Skin of body (tissue), 2 donors: ENCODE data around the gene TGFBR2. TPM values are rescaled to one million over a fixed set of nuclear protein-coding genes. Genes with fewer than 3 reads are reported as not detected.

Source experiments
- DNase-seq: peaks from one replicate; lab custom pipeline; 2025; lab: John Stamatoyannopoulos, UW
- total RNA-seq: library from RNA; depleted of rRNA; stranded (reverse); fragments of >200 nt; gene quantifications from one replicate; pipeline ENCODE4 v1.2.3, GENCODE V29; 2014

Gene TGFBR2
- total RNA-seq, 1 donor from 2014 or later, result 71.5 TPM

- DNase-seq, result no peak
Observed at GRCh38 chr3:30602946-30603345, 3.5 kb upstream of the TGFBR2 start.

DNA sequence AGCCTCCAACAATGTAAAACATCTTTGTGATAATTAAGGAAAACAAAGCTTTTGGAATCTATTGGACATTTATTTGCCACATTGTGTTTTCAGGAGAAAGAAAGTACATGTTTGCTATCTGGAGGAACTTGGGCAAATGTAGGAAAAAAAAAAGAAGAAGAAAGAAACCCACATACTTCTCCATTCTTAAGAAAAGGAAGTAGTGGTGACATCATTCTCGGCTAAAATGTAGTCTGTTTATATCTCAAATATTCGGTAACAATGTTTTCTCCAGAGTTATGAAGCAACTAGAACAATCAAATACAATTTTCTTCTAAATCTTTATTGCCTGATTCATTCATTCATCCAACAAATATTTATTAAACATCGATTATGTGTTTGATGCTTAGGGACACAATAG lies 2.3 kb upstream of the TGFBR2 start:
- DNase-seq, result no peak

DNA sequence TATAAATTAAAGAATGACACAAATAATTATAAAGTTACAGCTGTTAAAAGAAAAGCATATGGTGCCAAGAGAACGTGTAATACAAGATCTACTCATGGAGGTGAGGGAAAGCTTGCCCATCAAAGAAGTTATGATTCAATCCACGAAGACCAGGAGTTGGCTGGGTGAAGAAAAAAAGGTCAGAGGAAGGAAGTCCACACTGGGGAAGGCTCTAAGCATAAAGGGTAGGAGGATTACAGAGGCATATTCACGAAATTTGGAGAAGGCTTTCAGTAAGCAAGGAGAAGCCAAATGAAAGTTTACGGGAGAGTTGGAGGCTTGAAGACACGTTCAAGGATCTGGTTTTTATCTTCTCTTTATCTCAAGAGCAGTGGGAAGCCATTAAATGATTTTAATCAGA lies 1.8 kb upstream of the TGFBR2 start:
- no peak for DNase-seq

DNA sequence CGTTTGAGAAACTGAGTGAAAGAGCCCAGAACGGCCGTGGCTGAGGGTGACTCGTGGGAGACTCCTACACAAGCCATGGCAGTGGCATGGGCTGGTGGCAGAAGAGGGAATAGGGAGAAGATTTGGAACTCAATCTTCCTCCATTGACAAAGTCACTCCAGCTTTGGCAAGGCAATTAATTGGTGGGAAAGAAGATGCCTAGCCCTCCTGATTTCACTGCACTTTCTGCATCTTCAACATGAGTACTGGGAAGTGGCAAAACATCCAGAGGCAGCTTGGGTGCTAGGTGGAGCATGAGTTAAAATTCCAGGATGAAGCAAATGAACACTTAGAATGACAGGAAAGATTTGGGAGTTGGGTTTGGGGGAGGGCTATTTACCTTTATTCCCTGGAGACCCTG lies 1.4 kb upstream of the TGFBR2 start:
- no peak for DNase-seq

DNA sequence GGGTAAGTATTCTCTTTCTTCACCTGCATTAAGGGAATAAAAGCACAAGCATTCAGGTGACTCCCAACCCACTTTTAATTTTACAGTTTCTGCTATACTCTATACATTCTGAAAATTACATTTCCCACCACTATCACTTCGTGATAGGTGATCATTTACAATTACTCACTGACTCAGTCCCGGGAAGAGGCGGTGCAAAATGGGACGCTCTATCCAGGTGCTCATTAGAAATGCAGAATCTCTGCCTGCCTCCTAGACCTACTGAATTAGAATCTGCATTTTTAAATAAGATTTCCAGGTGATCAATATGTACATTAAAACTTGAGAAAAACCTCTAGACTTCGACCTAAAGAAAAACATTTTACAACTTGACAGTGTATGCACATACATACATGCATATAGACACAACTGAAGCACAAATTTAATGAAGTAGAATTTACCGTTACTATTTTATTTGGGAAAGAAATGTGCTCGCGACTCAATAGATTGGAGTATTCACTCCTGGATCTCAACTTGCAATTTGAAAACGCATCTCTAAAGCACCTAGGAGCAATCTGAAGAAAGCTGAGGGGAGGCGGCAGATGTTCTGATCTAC lies 598 bp upstream of the TGFBR2 start:
- DNase-seq, result no peak

- peak; percentile 33 for DNase-seq
Observed at GRCh38 chr3:30607032-30607833, 832 bp downstream of the TGFBR2 start.

GRCh38 chr3:30608598-30608947 lies 2.2 kb downstream of the TGFBR2 start:
- DNase-seq, result peak; percentile 60

DNA sequence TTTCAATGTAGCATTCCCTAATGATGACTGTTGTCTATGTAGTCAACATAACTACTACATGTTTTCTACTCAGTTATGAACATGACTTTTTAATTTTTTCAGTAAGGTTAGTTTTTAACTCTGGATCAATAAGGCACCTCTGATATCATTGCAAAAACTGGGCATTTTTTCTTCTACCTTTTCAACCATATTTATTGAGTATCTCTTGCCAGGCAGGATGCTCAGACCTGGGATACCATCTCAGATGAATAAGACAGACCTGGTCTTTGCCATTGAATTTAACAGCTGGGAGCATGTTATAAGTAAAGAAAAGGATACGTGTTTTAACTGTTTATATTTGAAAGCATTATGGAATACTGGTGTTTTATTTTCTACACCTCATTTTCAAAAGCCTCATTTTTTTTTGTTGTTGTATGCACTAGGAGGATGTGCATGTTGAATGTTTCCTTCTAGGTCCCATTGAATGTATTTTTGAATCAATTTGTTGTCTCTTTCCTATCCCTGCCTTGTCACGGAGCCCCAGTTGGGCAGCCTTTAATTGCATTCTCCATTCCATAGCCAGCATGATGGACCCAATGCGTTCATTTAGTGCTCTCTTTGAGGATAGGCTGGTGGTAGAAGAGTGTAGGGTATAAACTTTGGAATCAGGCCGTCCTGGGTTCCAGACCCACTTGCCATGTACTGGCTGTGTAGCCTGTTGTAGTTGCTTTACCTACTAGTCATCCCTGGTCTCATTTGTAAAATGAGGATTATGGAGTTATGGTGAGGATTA lies 3.7 kb downstream of the TGFBR2 start:
- DNase-seq, result no peak

DNA sequence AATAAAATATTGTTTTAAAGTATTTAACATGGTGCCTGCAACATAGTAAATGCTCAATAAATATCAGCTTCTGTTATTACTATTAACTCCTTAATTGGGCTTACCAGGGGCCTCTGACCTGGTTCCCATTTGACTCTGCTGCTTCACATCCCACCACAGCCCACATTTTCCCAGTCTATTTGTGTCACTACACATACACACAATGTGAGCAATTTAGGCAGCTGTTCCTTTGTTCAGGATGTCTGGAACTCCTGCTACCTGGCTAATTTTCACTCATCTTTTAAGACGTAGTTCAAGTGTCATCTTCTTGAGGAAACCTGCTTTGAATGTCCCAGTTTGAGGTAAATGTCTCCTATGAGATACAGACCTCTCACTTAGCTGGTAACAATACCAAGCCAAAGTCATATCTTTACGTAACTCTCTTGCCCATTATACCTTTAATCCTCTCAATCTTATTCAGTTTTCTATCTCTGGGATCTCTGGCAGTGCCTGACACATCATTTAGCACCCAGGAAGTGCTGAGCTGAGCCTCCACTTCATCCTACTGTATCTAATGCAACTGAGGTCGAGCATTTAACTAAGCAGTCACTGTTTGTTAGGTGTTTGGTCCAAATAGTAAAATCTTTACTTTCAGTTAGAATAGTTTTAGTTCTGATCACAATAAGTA lies 4.4 kb downstream of the TGFBR2 start:
- no peak for DNase-seq

- no peak for DNase-seq
Observed at GRCh38 chr3:30611613-30612436, 5.4 kb downstream of the TGFBR2 start.

DNA sequence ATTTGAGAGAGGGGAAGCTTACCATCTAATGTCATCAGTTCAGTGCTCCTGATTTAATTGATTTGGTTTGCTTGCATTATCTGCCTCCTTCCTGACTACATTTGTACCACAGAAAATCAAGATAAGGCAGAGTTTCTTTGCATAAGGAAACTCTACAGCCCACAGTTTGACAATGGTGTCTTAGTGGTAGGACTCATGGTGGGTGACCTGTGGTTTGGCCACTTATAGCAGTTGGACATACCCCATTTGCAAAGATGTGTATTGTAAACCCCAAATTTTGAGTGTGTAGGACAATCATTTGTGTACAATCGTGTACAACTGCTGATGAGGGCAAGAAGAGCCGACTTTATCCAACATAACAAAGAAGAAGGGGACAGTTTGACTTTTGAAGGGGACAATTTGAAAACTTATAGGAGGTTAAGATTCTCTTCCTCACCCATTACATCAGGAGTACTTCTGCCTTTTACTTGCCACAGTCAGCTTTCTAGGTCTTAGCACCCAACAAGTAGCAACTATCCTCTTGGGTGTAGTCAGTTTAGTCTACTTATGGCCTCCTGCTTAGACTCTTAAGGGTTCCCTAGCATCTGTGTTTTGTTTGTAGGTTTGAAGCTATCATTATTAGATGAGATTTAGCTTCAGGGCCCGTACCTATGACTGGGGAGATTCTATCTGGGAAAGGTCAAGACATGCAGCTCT lies 6.2 kb downstream of the TGFBR2 start:
- no peak for DNase-seq

GRCh38 chr3:30613133-30613825 lies 6.9 kb downstream of the TGFBR2 start:
- no peak for DNase-seq

- no peak for DNase-seq
Observed at GRCh38 chr3:30614373-30614772, 8.0 kb downstream of the TGFBR2 start.

GRCh38 chr3:30614943-30615342 lies 8.5 kb downstream of the TGFBR2 start:
- no peak for DNase-seq

DNA sequence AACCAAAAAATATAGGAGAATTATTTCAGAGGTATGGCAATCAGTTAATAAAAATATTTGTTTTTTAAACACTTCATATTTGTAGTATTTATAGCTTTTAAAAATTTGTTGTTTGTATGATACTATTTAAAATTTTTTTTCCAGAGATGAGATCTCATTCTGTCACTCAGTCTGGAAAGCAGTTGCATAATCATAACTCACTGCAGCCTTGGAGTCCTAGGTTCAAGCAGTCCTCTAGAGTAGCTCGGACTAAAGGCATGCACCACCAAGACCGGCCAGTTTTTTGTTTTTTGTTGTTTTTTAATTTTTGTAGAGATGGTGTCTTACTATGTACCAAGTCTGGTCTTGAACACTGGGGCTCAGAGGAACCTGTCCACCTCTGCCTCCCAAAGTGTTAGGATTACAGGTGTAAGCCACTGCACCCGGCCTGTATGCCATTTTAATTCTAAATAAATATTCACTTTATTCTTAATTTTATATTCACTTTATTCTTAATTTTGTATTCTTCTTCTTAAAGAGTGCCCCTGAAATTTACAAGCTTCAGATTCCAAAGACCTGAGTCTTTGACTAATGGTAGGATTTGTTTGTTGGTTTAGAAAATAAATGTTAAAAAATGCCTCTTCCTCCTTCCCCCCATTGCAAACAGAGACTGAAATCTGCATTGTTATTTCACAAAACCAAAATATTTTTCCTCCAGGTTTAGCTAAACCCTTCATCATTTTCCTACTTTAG lies 9.4 kb downstream of the TGFBR2 start:
- DNase-seq, result no peak

DNA sequence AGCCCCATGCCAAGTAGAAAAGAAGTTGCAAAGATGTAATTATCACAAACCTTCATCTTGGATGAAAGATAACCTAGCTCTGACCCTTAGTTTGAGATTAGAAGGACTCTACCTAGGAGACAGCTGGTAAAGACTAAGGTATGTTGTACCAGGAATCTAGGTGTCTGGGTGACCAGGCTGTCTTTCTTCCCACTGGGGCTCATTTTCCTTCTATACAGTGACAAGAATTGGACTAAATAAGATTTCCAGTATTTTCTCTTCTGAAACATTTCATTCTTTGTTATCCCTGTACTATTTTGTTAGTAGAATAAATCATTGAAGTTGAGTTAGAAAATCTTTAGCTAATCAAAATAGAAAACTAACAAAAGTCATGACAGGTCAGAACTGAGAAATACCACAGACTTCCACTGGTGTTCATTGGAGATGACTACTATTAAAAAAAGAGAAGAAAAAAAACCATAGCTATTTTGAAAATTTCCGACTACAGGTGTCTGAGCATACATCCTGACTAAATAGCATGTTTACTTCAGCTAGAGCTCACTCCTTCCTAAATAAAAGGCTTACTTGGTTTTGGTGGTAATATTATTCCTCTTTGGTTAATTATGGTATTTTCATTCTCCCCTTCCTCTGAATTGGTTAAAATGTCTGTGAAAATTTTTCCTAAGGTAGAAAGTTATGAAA lies 10.1 kb downstream of the TGFBR2 start:
- no peak for DNase-seq

DNA sequence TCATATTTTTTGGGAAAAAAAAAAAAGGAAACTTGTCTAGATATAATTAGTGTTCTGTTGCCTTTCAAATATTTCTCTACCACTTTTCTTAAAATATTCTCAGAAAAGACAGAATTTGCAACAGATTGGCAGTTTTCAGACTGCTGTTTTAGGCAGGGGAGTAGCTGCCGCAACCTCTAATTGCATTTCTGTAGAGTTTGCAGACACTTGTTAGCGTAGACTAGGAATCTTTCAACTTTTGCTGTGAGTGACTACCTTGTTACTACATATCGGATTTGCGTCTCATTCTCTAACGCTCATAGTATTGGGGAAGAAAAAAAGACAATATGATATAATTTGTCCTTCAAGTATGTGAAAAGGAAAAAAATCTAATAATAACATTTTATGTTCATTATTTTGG lies 10.7 kb downstream of the TGFBR2 start:
- no peak for DNase-seq

GRCh38 chr3:30617653-30618052 lies 11.3 kb downstream of the TGFBR2 start:
- DNase-seq, result no peak

DNA sequence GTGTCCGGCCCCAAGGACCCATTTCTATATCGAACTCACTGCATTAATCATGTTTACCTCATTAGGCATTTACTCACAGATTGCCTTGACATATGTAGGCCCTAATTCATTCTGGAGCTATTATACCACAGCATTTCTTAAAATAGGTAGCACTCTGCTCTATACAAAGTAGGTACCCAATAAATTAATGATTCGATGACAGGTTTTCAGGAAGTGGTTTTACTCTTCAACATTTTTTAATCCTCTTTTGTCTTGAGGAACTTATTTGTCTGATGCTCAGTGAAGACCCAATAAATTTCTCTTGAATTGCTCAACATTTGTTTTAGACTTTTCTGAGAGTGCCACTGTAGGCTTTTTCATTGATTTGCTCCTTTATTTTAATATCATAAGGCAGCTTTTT lies 12.1 kb downstream of the TGFBR2 start:
- no peak for DNase-seq
